Heart left ventricle (tissue), 13 donors: ENCODE results near the gene AGER.

Source experiments
- POLR2A ChIP-seq, 2 donors: fragments of 450-650 bp; IDR thresholded peaks; one replicate each; pipeline ENCODE4 v1.6.1; 2017; ENCODE audit warnings: antibody characterized with exemption in 2 of 2, mild to moderate bottlenecking in 2 of 2, moderate library complexity in 2 of 2
- TF ChIP-seq, protein P1 (sequence below), 12 donors: fragments of 200-600 bp; sonication (generic) in 4 of 12; IDR thresholded peaks; one replicate each; pipeline versions ENCODE4 v1.5.0 to v1.8.0; 2018 to 2022; ENCODE audit warnings: antibody characterized with exemption in 12 of 12, mild to moderate bottlenecking in 5 of 12
- donor health status: ischemic (EF 13 %, LVEDD 7.1; RV severe dilation, severe dysfunction).
- donor health status: DM: no; HTN: yes; CAD: no.
- donor health status: DM: no; HTN: no; CAD: no.
- donor health status: ischemic (EF 25% LVEDD 6.9; RV normal size, moderate dysfunction).
- donor health status: ischemic (EF 25% LVEDD 5.7; RV mildly dilated, moderate dysfunction).
- donor health status: ischemic (EF 35%, LVEDD 5.7; RV mildly dilated, moderate dysfunction).
- donor health status: nonischemic (EF 11% LVEDD 7.7; RV severe dilation, severe dysfunction).
- donor health status: DM: yes; HTN: yes; CAD: no.
- donor health status: PGD.
- donor health status: ischemic (EF 29% LVEDD 5.4; RV normal size, mild dysfunction).
- donor health status: nonischemic (EF 23%, LVEDD 6.1; RV moderate dilation, normal function).

DNA sequence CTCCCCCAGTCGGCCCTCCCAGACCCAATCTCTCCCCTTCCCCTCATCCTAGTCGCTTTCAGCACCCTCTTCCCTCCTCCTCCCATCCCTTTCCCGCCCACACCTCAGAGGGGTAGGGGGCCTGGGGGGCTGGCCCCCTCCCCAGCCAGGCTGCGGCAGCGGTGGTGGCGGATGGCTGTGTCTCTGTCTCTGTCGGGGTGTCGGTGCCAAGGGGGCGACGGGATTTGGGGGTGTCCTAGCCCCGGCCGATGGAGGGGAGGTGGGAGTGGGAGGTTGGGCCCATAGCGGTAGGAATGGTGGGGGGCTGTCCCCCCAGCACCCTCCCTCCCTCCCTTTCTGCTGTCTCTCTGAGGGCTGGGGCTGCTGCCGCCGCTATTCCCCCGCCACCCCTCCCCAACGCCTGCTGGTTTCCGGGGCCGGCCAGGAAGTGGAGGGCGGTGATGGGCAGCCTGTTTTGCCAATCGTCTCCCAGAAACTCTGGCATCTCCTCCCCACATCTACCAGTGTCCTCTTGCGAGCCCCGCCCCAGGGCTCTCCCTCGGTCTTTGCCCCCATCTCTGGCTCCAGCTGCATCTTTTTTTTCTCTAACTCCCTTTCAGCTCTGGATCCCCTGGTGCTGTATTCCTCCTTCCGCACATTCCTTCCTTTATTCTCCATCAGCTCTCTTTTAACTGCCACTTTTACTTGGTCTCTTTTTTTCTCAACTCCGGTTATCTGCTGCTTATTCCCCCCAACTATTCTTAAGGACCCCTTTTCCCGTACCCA, 8.2 kb downstream of the AGER start, which contains the start of gene AGPAT1:
- TF ChIP-seq, protein P1, sequence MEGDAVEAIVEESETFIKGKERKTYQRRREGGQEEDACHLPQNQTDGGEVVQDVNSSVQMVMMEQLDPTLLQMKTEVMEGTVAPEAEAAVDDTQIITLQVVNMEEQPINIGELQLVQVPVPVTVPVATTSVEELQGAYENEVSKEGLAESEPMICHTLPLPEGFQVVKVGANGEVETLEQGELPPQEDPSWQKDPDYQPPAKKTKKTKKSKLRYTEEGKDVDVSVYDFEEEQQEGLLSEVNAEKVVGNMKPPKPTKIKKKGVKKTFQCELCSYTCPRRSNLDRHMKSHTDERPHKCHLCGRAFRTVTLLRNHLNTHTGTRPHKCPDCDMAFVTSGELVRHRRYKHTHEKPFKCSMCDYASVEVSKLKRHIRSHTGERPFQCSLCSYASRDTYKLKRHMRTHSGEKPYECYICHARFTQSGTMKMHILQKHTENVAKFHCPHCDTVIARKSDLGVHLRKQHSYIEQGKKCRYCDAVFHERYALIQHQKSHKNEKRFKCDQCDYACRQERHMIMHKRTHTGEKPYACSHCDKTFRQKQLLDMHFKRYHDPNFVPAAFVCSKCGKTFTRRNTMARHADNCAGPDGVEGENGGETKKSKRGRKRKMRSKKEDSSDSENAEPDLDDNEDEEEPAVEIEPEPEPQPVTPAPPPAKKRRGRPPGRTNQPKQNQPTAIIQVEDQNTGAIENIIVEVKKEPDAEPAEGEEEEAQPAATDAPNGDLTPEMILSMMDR (IDR thresholded peaks at IDR 0.05) = no peak
- peak in 1 of 2 donors; percentile 78 for TF ChIP-seq POLR2A (IDR thresholded peaks at IDR 0.05)
